ENCODE data around the gene ZBED4. TPM values are rescaled to one million over a fixed set of nuclear protein-coding genes. Genes with fewer than 3 reads are reported as not detected.

ZBED4 gene
- total RNA-seq, 1 donor from 2014 or later, result 22.7 TPM

GRCh38 chr22:49824185-49824925, 29.3 kb upstream of the ZBED4 start:
- H3K4me3 Mint-ChIP-seq (ENCODE audit: unreplicated experiment), result peak overlapping the region; percentile 94
- H3K79me2 ChIP-seq (ENCODE audit: insufficient read depth, low read length), result peaks cover 78% of the 10 kb centered on the region
- H3K36me3 Mint-ChIP-seq (ENCODE audit: low read depth, unreplicated experiment), result peaks cover 25% of the 10 kb centered on the region
- peaks cover 75% of the 10 kb centered on the region for H4K20me1 ChIP-seq (ENCODE audit: insufficient read depth, low read length)
- H3K9me3 ChIP-seq (ENCODE audit: insufficient read depth, low read depth, low read length), result no peaks in the 10 kb centered on the region
- H3K9me3 Mint-ChIP-seq (ENCODE audit: unreplicated experiment), result no peaks in the 10 kb centered on the region
- peak overlapping the region; percentile 95 for H3K4me2 ChIP-seq (ENCODE audit: low read length)
- H3K27me3 Mint-ChIP-seq (ENCODE audit: low read depth, unreplicated experiment), result no peaks in the 10 kb centered on the region
- H3K4me3 ChIP-seq (ENCODE audit: insufficient read depth, low read depth, low read length), result no peak overlapping the region
- peak overlapping the region; percentile 98 for H3K27ac Mint-ChIP-seq (ENCODE audit: unreplicated experiment)
- no peaks in the 10 kb centered on the region for H3K27me3 ChIP-seq (ENCODE audit: insufficient read depth, low read length)
- no peak for FAIRE-seq
- peaks cover 30% of the 10 kb centered on the region for H3K4me1 Mint-ChIP-seq (ENCODE audit: low read depth, unreplicated experiment)
- no peak overlapping the region for H3K9ac ChIP-seq (ENCODE audit: low read length)
- no peak overlapping the region for H2AFZ ChIP-seq (ENCODE audit: low read depth, low read length)
- TF ChIP-seq EZH2 (IDR thresholded peaks at IDR 0.05; ENCODE audit: insufficient read depth, low read length) (no peak), CTCF (IDR thresholded peaks at IDR 0.05; ENCODE audit: insufficient read depth, low read depth, low read length) (no peak)
- DNase-seq (ENCODE audit: low read depth), result no peak
- H3K27ac ChIP-seq (ENCODE audit: low read depth, low read length), result no peak overlapping the region
- peaks cover 16% of the 10 kb centered on the region for H3K36me3 ChIP-seq (ENCODE audit: insufficient read depth, low read length)
- H3K4me1 ChIP-seq (ENCODE audit: insufficient read depth, low read length), result peaks cover 15% of the 10 kb centered on the region

GRCh38 chr22:49824936-49825335, 28.7 kb upstream of the ZBED4 start:
- peaks cover 72% of the 10 kb centered on the region for H3K79me2 ChIP-seq (ENCODE audit: insufficient read depth, low read length)
- H3K4me1 Mint-ChIP-seq (ENCODE audit: low read depth, unreplicated experiment), result peaks cover 30% of the 10 kb centered on the region
- TF ChIP-seq CTCF (IDR thresholded peaks at IDR 0.05; ENCODE audit: insufficient read depth, low read depth, low read length), result no peak
- TF ChIP-seq EZH2 (IDR thresholded peaks at IDR 0.05; ENCODE audit: insufficient read depth, low read length), result no peak
- peaks cover 70% of the 10 kb centered on the region for H4K20me1 ChIP-seq (ENCODE audit: insufficient read depth, low read length)
- peak overlapping the region; percentile 95 for H3K4me2 ChIP-seq (ENCODE audit: low read length)
- H3K36me3 ChIP-seq (ENCODE audit: insufficient read depth, low read length), result peaks cover 16% of the 10 kb centered on the region
- FAIRE-seq, result no peak
- H3K27ac Mint-ChIP-seq (ENCODE audit: unreplicated experiment), result peak overlapping the region; percentile 98
- peak overlapping the region; percentile 94 for H3K4me3 Mint-ChIP-seq (ENCODE audit: unreplicated experiment)
- H3K4me3 ChIP-seq (ENCODE audit: insufficient read depth, low read depth, low read length), result no peak overlapping the region
- peak overlapping the region; percentile 82 for H3K27ac ChIP-seq (ENCODE audit: low read depth, low read length)
- no peak for DNase-seq (ENCODE audit: low read depth)
- H3K9me3 ChIP-seq (ENCODE audit: insufficient read depth, low read depth, low read length), result no peaks in the 10 kb centered on the region
- H3K4me1 ChIP-seq (ENCODE audit: insufficient read depth, low read length), result peaks cover 15% of the 10 kb centered on the region
- H2AFZ ChIP-seq (ENCODE audit: low read depth, low read length), result no peak overlapping the region
- H3K9ac ChIP-seq (ENCODE audit: low read length), result peak overlapping the region; percentile 90
- peaks cover 25% of the 10 kb centered on the region for H3K36me3 Mint-ChIP-seq (ENCODE audit: low read depth, unreplicated experiment)
- no peaks in the 10 kb centered on the region for H3K27me3 ChIP-seq (ENCODE audit: insufficient read depth, low read length)
- H3K27me3 Mint-ChIP-seq (ENCODE audit: low read depth, unreplicated experiment), result no peaks in the 10 kb centered on the region
- H3K9me3 Mint-ChIP-seq (ENCODE audit: unreplicated experiment), result no peaks in the 10 kb centered on the region

- no peaks in the 10 kb centered on the region for H3K27me3 Mint-ChIP-seq (ENCODE audit: low read depth, unreplicated experiment)
- peak overlapping the region; percentile 65 for H3K4me3 ChIP-seq (ENCODE audit: insufficient read depth, low read depth, low read length)
- H3K4me1 ChIP-seq (ENCODE audit: insufficient read depth, low read length), result peaks cover 15% of the 10 kb centered on the region
- peaks cover 30% of the 10 kb centered on the region for H3K4me1 Mint-ChIP-seq (ENCODE audit: low read depth, unreplicated experiment)
- no peak overlapping the region for H2AFZ ChIP-seq (ENCODE audit: low read depth, low read length)
- H3K4me3 Mint-ChIP-seq (ENCODE audit: unreplicated experiment), result peak overlapping the region; percentile 94
- peaks cover 13% of the 10 kb centered on the region for H3K36me3 ChIP-seq (ENCODE audit: insufficient read depth, low read length)
- H3K79me2 ChIP-seq (ENCODE audit: insufficient read depth, low read length), result peaks cover 67% of the 10 kb centered on the region
- FAIRE-seq, result no peak
- H3K9me3 ChIP-seq (ENCODE audit: insufficient read depth, low read depth, low read length), result no peaks in the 10 kb centered on the region
- H3K4me2 ChIP-seq (ENCODE audit: low read length), result peak overlapping the region; percentile 95
- peak overlapping the region; percentile 98 for H3K27ac Mint-ChIP-seq (ENCODE audit: unreplicated experiment)
- peak; percentile 11 for DNase-seq (ENCODE audit: low read depth)
- TF ChIP-seq EZH2 (IDR thresholded peaks at IDR 0.05; ENCODE audit: insufficient read depth, low read length), result no peak
- TF ChIP-seq CTCF (IDR thresholded peaks at IDR 0.05; ENCODE audit: insufficient read depth, low read depth, low read length), result no peak
- peak overlapping the region; percentile 82 for H3K27ac ChIP-seq (ENCODE audit: low read depth, low read length)
- no peaks in the 10 kb centered on the region for H3K27me3 ChIP-seq (ENCODE audit: insufficient read depth, low read length)
- peaks cover 21% of the 10 kb centered on the region for H3K36me3 Mint-ChIP-seq (ENCODE audit: low read depth, unreplicated experiment)
- peaks cover 1% of the 10 kb centered on the region for H3K9me3 Mint-ChIP-seq (ENCODE audit: unreplicated experiment)
- peaks cover 65% of the 10 kb centered on the region for H4K20me1 ChIP-seq (ENCODE audit: insufficient read depth, low read length)
- peak overlapping the region; percentile 90 for H3K9ac ChIP-seq (ENCODE audit: low read length)
Measured at GRCh38 chr22:49825436-49825835, 28.2 kb upstream of the ZBED4 start.

Data from astrocyte (in vitro differentiated cells and primary cell).